Hepatic stellate cell (primary cell): ENCODE data around the gene SEC24B.
"Not testable (repeated sequence)": the region's sequence is repeated elsewhere in the genome, so short reads cannot be mapped to it uniquely, and the experiment has no call there.

Source experiments
- DNase-seq: peaks from one replicate; pipeline ENCODE4 v3.0.0; 2011; ENCODE audit warnings: low spot score

The SEC24B gene

GRCh38 chr4:109432696-109433095 lies 919 bp upstream of the SEC24B start:
- peak; percentile 51 for DNase-seq

GRCh38 chr4:109434007-109434971 lies 674 bp downstream of the SEC24B start:
- peak; percentile 23 for DNase-seq

GRCh38 chr4:109435635-109436034 lies 2.0 kb downstream of the SEC24B start:
- DNase-seq: no peak

- DNase-seq: no peak
Measured at GRCh38 chr4:109436504-109436903, 2.9 kb downstream of the SEC24B start.

GRCh38 chr4:109440948-109441347 lies 7.3 kb downstream of the SEC24B start:
- no peak for DNase-seq

- DNase-seq: no peak
Measured at GRCh38 chr4:109441862-109442458, 8.3 kb downstream of the SEC24B start.

- DNase-seq: no peak
Measured at GRCh38 chr4:109444182-109444844, 10.7 kb downstream of the SEC24B start.

GRCh38 chr4:109447278-109447677 lies 13.7 kb downstream of the SEC24B start:
- no peak for DNase-seq

- no peak for DNase-seq
Measured at GRCh38 chr4:109451544-109452273, 18.1 kb downstream of the SEC24B start.

- DNase-seq: not testable (repeated sequence)
Measured at GRCh38 chr4:109453110-109453509, 19.5 kb downstream of the SEC24B start.

- DNase-seq: no peak
Measured at GRCh38 chr4:109462297-109462696, 28.7 kb downstream of the SEC24B start.

GRCh38 chr4:109462802-109463201 lies 29.2 kb downstream of the SEC24B start:
- no peak for DNase-seq

- no peak for DNase-seq
Measured at GRCh38 chr4:109465069-109465468, 31.5 kb downstream of the SEC24B start.

- no peak for DNase-seq
Measured at GRCh38 chr4:109469915-109470314, 36.3 kb downstream of the SEC24B start.

GRCh38 chr4:109472343-109472761 lies 38.7 kb downstream of the SEC24B start:
- peak; percentile 20 for DNase-seq

- no peak for DNase-seq
Measured at GRCh38 chr4:109473824-109474223, 40.2 kb downstream of the SEC24B start.

- no peak for DNase-seq
Measured at GRCh38 chr4:109486007-109486406, 52.4 kb downstream of the SEC24B start.

- DNase-seq: no peak
Measured at GRCh38 chr4:109494563-109494962, 60.9 kb downstream of the SEC24B start.

- no peak for DNase-seq
Measured at GRCh38 chr4:109495514-109495913, 61.9 kb downstream of the SEC24B start.

GRCh38 chr4:109496875-109497274 lies 63.3 kb downstream of the SEC24B start:
- no peak for DNase-seq

GRCh38 chr4:109497511-109497910 lies 63.9 kb downstream of the SEC24B start:
- no peak for DNase-seq

- no peak for DNase-seq
Measured at GRCh38 chr4:109499513-109499912, 65.9 kb downstream of the SEC24B start.
